Fibroblast of skin of abdomen (primary cell): ENCODE measurements around the gene C17orf58.
"Not testable (repeated sequence)": the region's sequence is repeated elsewhere in the genome, so short reads cannot be mapped to it uniquely, and the experiment has no call there.

ENCODE experiments used
- DNase-seq: peaks from one replicate; pipeline ENCODE4 v3.0.0-alpha.2; 2013

C17orf58 gene

DNA sequence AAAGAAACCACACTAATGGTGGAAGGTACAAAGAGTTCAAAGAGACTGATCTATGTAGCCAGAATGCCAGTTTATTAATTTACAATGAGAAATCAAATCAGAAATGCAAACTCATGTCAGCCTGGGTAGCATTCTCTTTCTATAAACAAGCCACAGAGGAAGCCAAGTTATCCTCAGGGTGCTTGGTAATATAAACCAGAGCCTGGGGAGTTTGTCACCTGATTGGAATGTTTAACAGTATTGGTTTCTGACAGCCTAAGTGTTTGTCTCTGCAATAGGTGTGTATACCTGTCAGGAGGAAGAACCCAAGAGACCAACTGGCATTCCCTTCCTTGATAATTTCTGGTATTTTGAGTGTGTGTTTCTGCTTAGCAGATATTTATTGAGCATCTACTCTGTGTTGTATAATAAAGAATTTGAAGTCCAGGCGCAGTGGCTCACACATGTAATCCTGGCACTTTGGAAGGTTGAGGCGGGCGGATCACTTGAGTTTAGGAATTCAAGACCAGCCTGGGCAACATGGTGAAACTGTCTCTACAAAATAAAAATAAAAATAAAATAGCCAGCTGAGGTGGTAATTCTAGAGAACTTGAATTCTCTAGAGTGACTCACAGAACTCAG lies 3.1 kb upstream of the C17orf58 start:
- DNase-seq = no peak

- peak; percentile 25 for DNase-seq
These were observed 2.2 kb upstream of the C17orf58 start for GRCh38 chr17:67998466-67998865.

DNA sequence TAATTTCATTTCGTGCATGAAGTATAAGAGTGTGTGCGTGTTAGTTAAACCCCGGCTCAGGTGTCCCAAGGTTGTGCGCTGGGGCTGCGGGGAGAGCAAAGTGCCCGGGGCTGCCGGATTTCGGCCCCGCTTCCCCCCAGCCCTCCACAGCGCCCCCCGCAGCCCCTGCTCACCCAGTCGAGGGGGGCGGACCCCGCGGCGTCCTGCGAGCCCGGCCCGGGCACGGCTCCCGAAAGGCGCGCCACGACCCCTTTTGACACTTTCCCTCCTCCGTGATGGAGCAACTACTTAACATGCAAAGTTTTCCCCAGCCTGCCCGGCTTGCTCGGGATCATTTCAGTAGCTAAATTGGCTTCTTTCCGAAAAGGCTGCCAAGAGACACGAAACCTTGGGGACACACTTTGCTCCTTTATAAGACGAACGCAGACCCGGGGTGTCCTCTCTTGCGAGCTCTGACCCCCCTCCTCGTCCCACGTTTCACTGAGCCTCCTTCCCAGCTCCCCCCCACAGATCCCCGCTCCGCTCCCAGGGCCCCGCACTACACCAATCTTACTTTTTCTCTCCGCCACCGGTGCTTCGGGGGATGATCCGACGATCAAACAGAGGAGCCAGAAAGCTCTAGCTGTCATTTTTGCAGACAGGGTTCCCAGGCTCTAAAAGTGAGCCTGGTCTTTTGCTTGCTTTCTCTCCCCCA lies 552 bp downstream of the C17orf58 start:
- no peak for DNase-seq

DNA sequence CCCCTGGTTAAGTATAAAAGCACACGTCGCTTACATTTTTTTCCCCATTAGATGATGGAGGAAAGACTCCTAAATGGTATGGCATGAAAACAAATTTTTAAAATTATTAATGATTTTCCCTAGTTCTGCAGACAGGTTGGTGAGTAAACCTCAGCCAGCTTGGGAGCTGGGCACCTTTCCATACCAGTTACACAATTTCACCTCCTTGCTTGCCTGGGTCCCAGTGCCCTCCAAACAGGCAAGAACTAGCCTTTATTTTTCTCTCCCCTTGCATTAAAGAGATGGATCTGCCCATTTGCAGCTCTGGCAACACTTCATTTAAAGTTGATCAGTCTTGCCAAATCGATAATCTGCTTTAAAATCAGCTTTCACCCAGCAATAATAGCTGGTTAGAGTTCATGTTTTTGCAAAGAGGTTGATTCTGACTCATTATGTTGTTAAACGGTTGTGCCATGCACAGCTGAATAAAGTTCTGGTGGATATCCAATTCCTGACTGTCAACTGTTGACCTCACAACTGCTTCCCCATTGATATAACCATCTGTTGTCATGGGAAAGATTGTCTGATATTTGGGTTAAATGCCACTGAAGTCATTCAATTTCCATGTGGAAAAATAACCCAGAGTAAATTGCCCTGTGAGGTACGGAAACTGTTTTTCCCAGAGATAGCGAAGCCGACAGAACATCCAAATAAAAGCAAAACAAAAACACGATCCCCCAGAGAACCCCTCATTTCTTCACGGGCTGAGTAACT lies 1.3 kb downstream of the C17orf58 start:
- peak; percentile 47 for DNase-seq

DNA sequence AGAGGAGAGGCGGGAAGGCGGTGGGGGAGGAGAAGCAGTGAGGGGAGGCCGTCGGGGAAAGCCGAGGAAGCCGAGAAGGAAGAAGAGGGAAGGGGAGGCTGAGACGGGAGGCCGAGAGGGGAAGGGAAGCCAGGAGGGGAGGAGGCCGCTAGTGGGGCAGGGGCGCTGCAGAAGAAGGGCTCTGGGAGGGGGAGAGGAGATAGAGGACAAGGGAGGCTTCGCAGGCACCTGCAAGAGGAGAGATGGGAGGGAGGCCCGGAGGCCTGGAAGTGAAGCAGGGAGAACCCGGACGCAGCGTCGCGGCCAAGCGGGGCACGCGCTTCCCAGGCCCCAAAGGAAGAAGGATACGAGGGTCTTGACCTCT lies 2.3 kb downstream of the C17orf58 start:
- no peak for DNase-seq

DNA sequence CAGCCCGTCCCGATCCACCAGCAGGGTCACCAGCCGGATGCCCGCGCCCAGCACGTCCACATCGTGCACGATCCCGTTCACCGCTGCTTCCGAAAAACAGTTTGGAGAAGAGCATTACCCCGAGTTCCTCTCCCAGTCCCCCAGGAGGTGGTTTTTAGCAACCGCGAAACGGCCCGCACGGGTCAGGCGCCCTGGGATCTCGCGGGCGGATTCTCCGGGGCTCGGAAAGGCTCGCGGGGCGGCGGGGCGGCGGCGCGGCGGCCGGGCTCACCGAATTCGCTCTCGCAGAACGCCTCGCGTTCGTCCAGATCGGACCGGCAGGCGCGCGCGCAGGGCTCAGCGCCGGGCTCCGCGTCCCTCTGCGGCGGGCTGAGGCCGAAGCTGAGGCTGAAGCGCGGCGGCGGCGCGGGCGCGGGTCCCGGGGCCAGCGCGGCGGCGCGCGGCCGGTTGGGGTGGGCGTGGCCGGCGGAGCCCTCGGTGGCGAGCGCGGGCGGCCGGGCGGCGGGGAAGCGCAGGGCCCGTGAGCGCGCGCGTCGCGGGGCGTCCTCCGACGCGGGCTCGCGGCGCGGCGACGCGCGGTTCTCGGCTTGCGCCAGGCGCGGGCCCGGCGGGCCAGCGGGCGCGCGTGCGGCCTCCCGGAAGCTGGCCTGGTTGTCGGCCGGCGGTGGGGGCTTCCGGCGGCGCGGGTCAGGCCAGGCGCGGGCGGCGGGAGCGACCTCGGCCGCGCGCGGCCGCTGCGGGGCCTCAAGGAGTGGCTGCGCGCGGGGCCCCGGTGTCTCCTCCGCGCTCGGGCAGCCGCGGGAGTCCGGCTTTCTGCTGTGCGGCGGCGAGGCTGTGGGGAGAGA lies 2.9 kb downstream of the C17orf58 start:
- DNase-seq = peak; percentile 90

- no peak for DNase-seq
These were observed 3.6 kb downstream of the C17orf58 start for GRCh38 chr17:67992548-67993152.

DNA sequence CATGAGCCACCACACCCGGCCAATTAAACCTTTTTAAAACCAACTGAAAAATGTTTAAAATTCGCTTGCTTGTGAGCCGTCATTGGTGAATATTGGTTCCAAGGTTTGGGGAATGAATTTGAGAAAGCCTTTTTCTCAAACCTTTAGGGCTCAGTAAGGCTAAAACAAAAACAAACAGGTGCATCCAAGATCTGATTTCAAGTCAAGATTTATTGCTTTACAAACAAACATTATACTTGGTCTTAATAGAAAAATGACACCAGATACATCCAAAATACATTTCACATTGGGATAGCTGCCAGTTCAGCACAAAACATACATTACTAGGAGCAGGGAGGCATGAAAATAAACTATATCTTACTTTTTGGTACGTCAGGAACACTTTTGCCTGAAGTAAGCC lies 5.4 kb downstream of the C17orf58 start:
- no peak for DNase-seq

DNA sequence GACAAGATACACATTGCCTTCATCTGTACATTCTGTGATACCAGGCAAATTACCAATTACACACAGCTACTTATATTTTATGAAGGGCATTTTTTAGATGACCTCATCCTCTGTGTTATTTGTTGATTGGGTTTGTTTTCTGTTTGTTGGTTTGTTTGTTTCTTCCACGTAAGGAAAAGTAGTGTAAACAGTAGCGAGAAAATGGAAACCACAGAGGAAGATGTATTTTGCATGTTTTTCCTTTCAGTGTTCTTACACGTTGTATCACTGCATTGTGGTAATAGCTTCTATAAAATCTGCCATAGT lies 12.9 kb downstream of the C17orf58 start:
- no peak for DNase-seq

DNA sequence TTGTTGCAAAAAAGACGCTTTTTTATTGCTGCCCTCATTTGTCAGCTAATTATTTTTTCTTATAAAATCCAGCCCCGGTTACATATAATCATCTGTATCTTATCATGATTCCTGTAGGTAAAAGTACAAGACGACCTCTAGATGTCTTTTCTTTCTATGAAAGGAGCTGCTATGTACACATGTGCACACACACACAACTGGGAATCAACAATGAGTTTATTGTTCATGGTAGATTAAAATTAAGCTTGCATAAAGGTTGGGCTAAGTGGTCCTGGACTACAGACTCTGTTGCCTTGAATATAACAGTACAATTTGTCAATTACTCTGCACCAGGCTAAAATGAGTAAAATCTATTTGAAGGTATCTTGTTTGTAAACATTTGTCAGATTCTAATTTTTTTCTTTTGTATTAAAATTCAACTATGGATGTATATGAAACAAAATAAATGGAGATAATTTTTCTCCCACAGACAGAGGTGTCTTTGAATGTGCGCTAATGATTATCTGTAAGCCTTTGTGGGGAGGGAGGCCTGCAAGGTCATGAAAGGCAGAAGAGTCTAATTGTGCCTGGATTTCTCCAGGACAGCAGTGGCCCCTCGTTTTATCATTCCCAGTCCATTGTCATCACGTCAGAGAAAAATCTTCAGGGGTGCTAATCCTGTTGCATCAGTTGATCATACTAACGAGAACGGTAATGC lies 13.4 kb downstream of the C17orf58 start:
- no peak for DNase-seq

- DNase-seq = no peak
These were observed 14.1 kb downstream of the C17orf58 start for GRCh38 chr17:67982034-67982640.

GRCh38 chr17:67980883-67981282 lies 15.4 kb downstream of the C17orf58 start:
- DNase-seq = not testable (repeated sequence)

GRCh38 chr17:67980456-67980855 lies 15.8 kb downstream of the C17orf58 start:
- no peak for DNase-seq

- DNase-seq = not testable (repeated sequence)
These were observed 20.0 kb downstream of the C17orf58 start for GRCh38 chr17:67976306-67976705.

DNA sequence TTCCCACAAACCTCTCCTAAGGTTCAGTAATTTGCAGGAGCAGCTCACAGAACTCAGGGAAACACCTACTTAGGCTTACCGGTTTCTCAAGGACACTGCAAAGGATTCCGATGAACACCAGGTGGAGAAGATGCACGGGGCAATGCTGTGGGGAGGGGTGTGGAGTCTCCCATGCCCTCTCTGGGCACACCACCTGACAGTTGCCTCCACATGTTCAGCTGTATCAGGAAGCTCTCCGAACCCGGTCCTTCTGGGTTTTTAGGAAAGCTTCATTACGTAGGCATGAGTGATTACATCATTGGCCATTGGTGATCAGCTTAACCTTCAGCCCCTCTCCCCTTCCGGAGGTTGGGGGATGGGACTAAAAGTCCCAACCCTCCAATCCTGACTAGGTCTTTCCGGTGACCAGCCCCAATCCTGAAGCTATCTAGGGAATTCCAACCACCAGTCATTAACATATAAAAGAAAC lies 21.6 kb downstream of the C17orf58 start:
- no peak for DNase-seq

- no peak for DNase-seq
These were observed 22.1 kb downstream of the C17orf58 start for GRCh38 chr17:67974185-67974584.

DNA sequence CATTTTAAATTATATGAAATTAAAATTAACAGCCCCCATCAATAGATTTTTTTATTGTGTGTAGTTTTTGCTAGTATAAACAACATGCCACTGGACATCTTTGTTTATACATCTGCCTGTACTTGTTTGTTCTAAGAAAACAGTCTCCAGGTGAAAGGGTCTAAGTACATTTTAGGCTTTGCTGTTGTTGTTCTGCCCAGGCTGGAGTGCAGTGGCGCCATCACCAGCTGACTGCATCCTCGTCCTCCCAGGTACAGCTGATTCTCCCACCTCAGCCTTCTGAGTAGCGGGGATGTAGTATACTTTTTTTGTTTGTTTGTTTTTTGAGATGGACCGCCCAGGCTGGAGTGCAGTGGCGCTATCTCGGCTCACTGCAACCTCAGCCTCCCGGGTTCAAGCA lies 25.5 kb downstream of the C17orf58 start:
- DNase-seq = no peak

DNA sequence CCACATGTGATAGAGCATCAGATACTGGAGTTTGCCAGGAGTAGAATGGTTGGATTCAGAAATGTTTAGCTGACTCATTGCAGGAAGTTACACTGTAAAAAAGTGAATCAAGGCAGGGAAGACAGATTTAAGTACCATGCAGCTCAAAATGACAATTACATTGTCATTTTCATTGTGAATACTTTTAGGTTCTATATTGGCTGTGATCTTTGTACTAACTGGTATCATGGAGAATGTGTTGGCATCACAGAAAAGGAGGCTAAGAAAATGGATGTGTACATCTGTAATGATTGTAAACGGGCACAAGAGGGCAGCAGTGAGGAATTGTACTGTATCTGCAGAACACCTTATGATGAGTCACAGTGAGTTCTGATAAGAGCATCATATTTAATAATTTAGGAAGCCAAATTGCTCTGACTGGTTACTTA lies 33.1 kb downstream of the C17orf58 start:
- peak; percentile 49 for DNase-seq

DNA sequence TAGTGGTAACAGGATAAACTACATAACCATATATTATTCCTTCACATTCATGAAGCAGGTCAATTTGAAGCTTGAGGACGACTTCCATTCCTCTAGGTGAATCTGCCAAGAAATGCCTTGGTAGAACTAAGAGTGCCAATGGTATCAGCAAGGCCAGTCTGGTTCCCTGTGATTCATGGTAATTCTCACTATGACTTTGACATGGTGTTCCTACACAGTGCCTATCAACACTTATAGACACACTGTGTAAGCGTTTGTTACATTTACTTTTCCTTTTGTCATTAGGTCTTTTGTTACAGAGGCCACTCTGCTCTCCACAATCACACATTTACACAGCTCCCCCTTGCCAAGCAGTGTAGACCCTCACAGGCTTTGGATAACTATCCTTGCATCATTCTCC lies 34.1 kb downstream of the C17orf58 start:
- DNase-seq = not testable (repeated sequence)

GRCh38 chr17:67960276-67960675 lies 36.0 kb downstream of the C17orf58 start:
- DNase-seq = not testable (repeated sequence)

- no peak for DNase-seq
These were observed 36.8 kb downstream of the C17orf58 start for GRCh38 chr17:67959510-67959909.
